Ramos (cell line): ENCODE data around the gene BNIPL.

Experiments
- in situ Hi-C: fragments of 300-500 bp; cut with MboI; formaldehyde crosslinking; loops from one replicate; pipeline ENCODE4 v1.14.3; 2022; ENCODE audit warnings: low sequenced_read_pairs; ENCODE audit not compliant: unreplicated experiment

Gene BNIPL

DNA sequence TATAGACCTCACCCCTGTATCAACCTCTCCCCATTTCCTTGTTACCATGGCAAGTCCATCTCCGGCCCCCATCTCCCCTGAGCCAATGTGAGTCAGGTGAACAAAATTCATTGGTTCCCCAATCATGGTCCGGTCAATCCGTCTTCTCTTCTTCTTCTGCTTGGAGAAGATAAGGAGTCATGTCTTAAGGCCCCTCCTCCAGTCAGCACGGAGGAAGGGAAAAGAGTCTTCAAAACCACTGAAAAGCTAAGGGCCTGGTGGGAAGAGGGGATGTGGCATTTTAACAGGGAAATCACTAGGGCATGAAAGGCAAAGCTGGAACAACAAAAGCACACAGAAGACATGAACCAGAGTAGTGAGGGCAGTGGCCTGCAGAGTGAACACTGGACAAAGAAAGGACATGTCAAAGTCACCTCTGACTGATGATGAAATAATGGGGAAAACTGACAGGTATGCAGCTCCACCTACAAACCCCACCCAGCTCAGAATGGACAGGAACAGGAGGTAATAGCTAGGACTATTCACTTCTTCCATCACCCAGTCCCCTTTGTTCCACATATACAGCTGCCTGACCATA is 18.7 kb downstream of the BNIPL start:
- in situ Hi-C loops, result no loop called here

DNA sequence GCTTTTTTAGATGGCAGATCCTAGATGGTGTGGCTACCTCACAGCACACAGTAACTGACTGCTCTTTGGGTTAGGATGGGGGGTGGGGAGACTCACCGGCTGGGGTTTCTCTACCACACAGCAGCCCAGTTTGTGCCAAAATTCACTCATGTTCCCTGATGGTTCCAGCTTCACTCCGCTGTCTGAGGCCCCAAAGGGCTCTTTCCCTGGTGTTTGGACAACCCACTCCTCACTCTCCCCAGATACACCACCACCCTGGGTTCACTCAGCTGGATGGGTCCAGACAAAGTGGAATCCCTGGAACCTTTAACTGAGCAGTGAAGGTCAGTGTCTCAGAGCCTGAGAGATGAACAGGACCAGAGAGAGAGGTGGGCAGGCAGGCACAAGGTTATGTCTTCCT is 19.2 kb downstream of the BNIPL start:
- in situ Hi-C loops, result no loop called here

DNA sequence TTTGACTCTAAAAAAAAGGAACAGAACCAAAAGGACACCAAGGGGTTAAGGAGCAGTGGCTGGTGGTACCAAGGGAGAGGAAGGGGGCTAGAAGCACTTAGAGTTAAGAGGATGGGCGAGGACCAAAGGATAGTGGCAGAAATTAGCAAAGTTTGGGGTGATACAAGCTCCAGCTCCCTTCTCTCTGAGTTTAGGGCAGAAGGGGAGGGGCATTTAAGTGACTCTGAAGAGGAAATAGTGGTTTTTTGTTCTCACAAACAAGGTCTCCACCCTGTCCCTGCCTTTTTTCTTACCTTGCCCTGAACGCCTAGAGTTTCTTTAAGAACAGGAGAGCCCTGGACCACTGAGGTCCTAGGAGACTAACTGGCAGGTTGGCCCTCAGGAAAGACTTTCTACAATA is 19.8 kb downstream of the BNIPL start:
- in situ Hi-C loops, result no loop called here

DNA sequence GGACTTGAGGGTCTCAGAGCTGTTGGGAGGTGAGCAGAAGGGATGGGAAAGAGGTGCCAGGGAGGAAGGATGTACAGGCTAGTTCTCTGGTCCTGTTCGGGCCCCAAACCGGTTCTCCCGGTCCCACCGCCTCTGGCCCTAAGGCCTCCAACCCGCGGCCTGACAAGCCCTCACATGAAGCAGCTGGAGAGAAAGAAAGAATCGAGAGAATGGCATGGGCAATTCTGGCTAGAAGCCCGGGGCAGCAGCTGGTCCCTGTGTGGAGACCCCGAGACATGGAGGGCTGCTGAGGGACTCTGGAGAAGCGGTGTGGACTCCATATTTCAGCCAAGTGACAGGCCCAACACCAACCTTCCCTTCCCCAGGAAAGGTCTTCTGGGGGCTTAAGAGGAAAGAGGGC is 22.3 kb downstream of the BNIPL start:
- in situ Hi-C loops, result no loop called here

DNA sequence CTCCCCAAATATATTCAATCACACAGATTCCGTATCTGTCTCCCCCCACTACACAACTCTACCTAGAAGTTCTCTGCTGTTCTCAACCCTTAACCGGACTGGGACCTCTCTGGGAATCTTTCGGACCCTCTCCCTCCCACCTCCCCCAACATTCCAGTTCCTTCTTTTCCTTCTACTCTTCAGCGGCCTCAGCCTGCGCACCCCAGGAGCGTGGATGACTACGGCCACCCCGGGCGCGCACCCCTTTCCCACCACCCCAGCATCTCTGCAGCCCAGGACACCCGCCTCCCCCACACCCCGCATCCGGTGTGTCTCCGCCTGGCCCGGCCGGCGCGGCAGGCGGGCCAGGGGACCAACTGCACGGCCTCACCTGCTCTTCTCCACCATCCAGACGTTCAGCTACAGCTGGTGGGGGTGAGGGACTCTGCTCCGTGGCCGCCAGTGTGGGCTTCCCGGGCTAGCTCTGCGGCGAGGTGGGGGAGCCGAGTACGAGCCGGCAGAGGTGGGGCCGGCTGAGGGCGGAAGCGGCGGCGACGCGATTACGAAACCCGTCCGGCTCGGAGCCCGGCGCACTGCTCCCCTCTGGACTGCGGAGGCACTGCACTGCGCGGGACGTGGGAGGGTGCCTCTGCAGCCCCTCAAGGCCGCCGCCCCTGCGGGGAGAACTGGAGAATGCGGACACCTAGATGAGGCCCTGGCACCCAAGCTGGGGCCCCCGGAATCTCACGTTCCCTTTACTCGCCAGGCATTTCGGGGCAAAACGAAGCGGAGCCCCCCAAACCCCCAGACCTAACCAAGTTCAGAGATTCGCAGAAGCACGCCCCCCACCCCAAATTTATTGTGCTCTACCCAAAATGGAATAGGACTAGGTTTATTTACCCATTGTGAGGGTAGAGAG is 23.0 kb downstream of the BNIPL start, which contains the start of gene CDC42SE1:
CDC42SE1 (minus strand) TSS at position 514 of the 898 bp plus-strand sequence. CDS start 3,892 bp downstream, outside the sequence.
- in situ Hi-C loops, result no loop called here

DNA sequence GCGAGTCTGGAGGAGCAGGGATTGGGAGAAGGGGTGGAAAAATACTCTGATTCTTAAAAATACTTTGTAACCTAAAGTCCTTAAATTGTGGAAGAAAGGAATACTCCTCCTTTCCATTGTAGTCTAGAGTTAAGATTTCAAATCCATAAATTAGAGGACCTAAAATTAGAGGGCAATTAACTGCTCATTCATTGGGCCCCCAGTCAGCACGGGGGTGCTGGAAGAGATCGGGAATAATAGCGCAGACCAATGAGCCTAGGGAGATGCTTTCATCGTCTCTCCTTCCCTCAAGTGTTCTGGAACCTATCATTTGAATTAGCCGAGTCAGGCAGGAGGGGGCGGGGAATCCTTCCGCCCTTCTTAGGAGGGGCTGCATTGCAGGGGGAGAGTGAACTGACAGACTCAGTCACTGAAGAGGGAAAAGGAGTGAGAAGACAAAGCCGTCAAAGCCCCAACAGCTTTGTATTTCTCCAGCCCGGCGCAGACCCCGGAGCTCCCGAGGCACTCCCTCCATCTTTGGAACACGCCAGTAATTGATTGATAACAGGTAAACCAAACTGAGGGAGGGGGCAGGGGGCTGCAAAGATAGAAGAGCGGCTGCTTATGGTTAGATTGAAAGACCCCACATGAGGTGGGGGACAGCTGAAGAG is 23.7 kb downstream of the BNIPL start, which contains the start of gene MLLT11:
MLLT11 (plus strand) TSS at position 391 of the 650 bp plus-strand sequence. CDS start 6,828 bp downstream, outside the sequence.
- in situ Hi-C loops, result no loop called here

DNA sequence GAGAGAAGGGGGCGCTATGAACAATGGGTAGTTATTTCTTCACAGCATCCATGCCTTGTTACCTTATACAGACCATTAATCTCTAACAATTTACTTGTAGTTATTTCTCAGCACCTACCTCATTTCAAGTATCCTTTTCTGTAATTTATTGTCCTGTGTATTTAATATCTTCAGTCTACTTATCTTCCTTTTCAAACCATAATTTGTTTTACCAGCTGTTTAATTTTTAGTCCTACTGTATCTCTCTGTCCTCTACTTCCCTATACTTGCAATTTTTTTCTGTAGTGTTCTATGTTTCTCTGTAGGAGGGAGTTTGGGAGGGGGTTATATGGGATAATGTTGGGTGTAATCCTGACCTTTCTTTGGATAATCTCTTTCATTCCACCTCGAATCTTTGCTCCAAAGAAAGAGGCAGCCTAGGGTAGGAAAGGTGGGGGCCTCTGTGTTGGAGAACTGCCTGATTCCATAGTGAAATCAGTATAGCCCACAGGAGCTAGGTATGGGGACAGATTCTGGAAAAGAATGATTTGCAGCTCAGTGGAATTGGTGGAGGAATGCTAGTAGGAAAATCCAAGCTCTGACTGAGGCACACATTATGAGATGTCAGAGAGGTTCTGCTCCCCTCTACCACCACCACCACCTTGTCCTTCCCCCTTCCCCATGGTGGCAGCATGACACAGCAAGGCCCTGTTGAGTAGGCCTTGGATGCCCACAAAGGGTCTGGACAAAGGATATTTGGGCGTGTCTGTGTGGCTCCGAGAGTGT is 24.5 kb downstream of the BNIPL start:
- in situ Hi-C loops, result no loop called here

DNA sequence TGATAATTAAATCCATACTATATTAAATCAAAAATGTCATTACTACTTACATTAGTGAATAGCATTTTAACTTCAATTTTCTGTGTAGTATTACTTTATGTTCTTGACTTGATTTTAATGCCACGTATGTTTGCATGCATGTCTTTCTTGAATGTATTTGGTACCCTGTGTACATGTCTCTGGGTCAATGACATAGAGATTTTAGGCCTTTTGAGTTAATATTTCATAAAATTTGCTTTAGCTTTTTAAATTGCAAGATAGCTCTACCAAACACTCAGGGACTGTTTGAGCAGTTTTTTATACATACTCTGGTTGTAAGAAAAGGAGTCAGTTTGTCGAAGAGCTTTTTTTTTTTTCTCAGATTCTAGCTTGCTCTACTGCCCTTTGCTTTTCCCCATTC is 25.3 kb downstream of the BNIPL start:
- in situ Hi-C loops, result no loop called here

DNA sequence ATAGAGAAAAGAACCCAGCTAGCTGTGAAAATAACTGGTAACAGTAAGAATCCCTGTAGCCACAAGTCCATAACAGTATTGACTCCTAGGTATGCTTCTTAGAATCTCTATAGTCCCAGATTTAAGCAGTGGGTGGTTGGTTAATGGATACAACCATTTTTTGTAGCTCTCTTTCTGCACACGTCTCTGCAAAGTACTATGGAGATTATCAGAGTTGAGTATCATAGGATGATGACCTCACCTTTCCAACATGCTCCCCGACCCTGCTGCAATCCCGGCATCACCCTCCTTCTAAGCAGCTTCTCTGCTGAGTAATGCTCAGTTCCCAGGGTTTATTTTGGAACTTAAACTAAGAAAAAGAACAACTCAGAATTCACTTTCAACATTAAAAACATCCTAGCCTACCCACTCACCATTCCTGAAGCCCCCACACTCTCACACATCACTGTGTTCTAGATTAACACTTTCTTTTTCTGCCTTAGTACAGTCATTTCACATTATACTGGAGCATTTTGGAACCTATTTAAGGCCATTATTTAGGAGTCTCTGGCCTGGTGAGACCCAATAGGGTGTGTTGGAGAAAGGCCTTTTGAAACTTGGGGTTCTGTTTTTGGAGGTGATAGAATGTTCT is 26.5 kb downstream of the BNIPL start:
- in situ Hi-C loops, result no loop called here

DNA sequence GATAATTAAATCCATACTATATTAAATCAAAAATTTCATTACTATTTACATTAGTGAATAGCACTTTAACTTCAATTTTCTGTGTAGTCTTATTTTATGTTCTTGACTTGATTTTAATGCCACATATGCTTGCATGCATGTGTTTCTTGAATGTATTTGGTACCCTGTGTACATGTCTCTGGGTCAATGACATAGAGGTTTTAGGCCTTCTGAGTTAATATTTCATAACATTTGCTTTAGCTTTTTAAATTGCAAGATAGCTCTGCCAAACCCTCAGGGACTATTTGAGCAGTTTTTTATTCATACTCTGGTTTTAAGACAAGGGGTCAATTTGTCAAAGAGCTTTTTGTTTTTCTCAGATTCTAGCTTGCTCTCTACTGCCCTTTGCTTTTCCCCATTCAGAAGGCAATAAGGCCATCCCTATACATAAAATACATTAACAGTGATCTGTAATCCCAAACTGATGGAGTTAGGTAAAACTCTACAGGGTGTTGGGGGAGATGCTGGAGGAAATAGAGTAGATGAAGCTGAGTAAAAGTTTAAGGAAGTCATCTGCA is 28.8 kb downstream of the BNIPL start:
- in situ Hi-C loops, result no loop called here

DNA sequence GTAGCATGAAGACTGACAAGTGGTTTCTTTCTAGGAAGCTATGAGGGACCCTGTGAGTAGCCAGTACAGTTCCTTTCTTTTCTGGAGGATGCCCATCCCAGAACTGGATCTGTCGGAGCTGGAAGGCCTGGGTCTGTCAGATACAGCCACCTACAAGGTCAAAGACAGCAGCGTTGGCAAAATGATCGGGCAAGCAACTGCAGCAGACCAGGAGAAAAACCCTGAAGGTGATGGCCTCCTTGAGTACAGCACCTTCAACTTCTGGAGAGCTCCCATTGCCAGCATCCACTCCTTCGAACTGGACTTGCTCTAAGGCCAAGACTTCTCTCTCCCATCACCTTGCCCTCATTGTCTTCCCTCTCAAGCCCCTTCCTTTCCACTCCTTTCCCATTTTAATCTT is 30.8 kb downstream of the BNIPL start:
- in situ Hi-C loops, result no loop called here

DNA sequence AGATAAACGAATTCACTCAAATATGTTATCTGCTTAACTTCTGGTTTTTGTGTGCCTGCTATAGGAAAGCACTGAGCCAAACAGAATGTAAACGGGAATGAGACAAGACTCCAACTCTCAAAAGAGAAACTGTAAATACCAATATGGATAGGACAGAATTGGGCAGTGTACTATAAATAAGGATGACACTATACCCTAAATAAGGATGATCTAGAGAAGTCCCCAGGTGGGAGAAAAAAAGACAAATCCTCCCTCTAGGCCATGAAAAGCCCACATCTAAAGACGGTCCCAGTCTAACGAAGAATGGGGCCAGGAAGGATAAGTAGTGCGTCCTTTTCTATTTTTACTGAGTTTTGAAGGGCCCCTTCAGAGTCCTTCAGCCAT is 32.7 kb downstream of the BNIPL start:
- in situ Hi-C loops, result no loop called here

DNA sequence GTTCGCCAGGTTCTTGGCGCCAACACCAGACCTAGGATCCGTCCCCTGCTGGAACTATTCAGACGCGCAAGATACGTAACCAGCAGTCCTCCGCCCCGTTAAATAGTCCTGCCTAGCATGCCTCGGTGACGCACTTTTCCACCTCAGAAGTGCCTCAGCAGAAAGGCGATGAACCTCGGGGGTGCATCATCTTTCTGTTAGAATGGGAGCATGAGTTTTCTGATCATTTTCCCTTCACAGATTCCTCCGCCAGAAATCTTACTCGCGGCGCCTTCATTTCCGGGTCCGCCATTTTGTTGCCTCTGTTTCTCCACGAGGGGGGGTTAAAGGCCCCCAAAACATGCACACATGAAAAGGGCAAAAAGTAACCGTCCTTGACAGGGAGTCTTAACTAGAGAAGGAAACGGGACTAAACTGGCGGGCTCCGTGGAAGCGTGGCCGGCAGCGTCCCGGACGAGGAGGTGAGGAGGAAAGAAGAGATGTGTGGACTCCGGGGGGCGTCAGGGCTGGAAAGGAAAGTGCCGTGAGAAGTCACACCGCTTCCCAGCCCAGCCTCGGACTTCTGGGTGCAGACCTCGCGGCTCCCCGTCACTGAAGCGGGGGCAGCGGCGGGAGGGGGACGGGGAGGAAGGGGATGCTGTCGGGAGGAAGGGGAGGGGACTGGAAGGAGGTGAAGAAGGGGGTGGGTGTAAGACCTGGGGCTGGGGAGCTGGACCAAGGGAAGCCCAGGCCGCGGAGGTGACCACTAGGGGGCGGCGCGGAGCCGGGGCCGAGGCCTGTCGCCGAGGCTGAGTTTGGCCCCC is 34.3 kb downstream of the BNIPL start, which contains the start of gene GABPB2:
GABPB2 (plus strand) TSS at position 288 of the 803 bp plus-strand sequence. CDS start 17,429 bp downstream, outside the sequence.
- in situ Hi-C loops, result no loop called here

DNA sequence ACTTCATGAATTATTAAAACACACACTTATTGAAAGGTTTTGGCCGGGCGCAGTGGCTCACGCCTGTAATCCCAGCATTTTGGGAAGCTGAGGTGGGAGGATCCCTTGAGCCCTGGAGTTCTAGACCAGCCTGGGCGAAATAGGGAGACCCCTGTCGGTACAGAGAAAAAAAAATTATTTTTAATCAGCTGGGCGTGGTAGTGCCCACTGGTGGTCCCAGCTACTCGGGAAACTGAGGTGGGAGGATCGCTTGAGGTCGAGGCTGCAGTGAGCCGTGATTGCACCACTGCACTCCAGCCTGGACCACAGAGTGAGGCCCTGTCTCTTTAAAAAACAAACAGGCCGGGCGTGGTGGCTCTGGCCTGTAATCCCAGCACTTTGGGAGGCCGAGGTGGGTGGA is 35.8 kb downstream of the BNIPL start:
- in situ Hi-C loops, result no loop called here

DNA sequence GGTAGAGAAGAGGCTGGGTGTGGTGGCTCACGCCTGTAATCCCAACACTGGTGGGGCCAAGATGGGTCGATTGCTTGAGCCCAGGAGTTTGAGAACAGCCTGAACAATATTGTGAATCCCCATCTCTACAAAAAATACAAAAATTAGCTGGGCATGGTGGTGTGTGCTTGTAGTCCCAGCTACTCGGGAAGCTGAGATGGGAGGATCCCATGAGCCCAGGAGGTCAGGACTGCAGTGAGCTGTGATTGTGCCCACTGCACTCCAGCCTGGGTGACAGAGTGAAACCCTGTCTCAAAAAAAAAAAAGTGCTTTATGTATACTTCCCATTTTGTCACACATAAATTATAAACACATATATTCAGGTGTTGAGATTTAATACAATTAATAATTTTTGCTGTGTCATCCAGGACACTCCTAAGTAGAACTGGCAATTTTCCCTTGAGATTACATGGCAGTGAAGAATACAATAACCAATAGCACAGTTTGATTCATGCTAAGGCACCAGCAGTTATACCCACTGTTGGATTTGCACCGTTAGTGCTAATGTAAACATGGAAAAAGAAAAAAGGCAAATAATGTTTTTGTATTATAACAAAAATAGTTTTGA is 49.7 kb downstream of the BNIPL start:
- in situ Hi-C loops, result no loop called here
